PC-9 (cell line): ENCODE results near the gene SULT1E1. TPM values are rescaled to one million over a fixed set of nuclear protein-coding genes. Genes with fewer than 3 reads are reported as not detected.

Experiments used
- BruUV-seq: library from RNA; stranded (reverse); fragments of 400-500 nt; replicated peaks from 2 replicates; lab custom pipeline; 2021; lab: Mats Ljungman, UMichigan
- CTCF ChIA-PET: fragments of 300-600 bp; sonication (Branson Sonifier 250); formaldehyde crosslinking; loops from one replicate; lab custom pipeline; 2022; ENCODE audit warnings: antibody characterized with exemption; lab: Charles Lee
- POLR2A ChIA-PET: fragments of 300-600 bp; sonication (Branson Sonifier 250); formaldehyde crosslinking; loops from one replicate; lab custom pipeline; 2022; ENCODE audit warnings: antibody characterized with exemption; ENCODE audit not compliant: unreplicated experiment; lab: Charles Lee
- DNase-seq, 2 experiments: peaks; one replicate each; pipeline versions ENCODE4 v3.0.0 to v3.0.0-alpha.2; 2015 to 2022; ENCODE audit warnings: mixed read lengths in 1 of 2
- H2AFZ ChIP-seq: fragments of 200-600 bp; sonication (generic); 2 replicates; pipeline ENCODE4 v1.8.1; 2017; ENCODE audit warnings: antibody characterized with exemption
- H3F3A ChIP-seq: fragments of 200-600 bp; sonication (generic); 2 replicates; pipeline ENCODE4 v1.8.1; 2017; ENCODE audit warnings: antibody characterized with exemption, mild to moderate bottlenecking, low read depth; ENCODE audit not compliant: insufficient read depth
- H3K27ac ChIP-seq: fragments of 200-600 bp; sonication (generic); 2 replicates; pipeline ENCODE4 v1.6.1; 2016; ENCODE audit warnings: mixed run types
- H3K27me3 ChIP-seq: fragments of 200-600 bp; sonication (generic); 2 replicates; pipeline ENCODE4 v1.6.1; 2016; ENCODE audit warnings: low read depth, mixed run types; ENCODE audit not compliant: insufficient read depth
- H3K36me3 ChIP-seq: fragments of 200-600 bp; sonication (generic); 2 replicates; pipeline ENCODE4 v1.6.1; 2016; ENCODE audit warnings: low read depth, mixed run types
- H3K4me1 ChIP-seq: fragments of 200-600 bp; sonication (generic); replicated peaks from 2 replicates; pipeline ENCODE4 v1.6.1; 2016; ENCODE audit warnings: mixed run types; ENCODE audit not compliant: insufficient read depth
- H3K4me2 ChIP-seq: fragments of 200-600 bp; sonication (generic); 2 replicates; pipeline ENCODE4 v1.6.1; 2017; ENCODE audit warnings: mixed run types
- H3K4me3 ChIP-seq: fragments of 200-600 bp; sonication (generic); 2 replicates; pipeline ENCODE4 v1.6.1; 2016; ENCODE audit warnings: mixed run types
- H3K79me2 ChIP-seq: fragments of 200-600 bp; sonication (generic); 2 replicates; pipeline ENCODE4 v1.6.1; 2017; ENCODE audit warnings: low read depth, mixed run types
- H3K9me2 ChIP-seq: fragments of 200-600 bp; sonication (generic); 2 replicates; pipeline ENCODE4 v1.8.1; 2017; ENCODE audit warnings: mild to moderate bottlenecking; ENCODE audit not compliant: insufficient read depth
- H3K9me3 ChIP-seq: fragments of 200-600 bp; sonication (generic); 2 replicates; pipeline ENCODE4 v1.8.1; 2016; ENCODE audit warnings: low read depth; ENCODE audit not compliant: insufficient read depth
- H4K20me1 ChIP-seq: fragments of 200-600 bp; sonication (generic); 2 replicates; pipeline ENCODE4 v1.8.1; 2017; ENCODE audit not compliant: insufficient read depth
- CTCF ChIP-seq: fragments of 200-600 bp; sonication (generic); conservative IDR thresholded peaks from 2 replicates; pipeline ENCODE4 v1.6.1; 2017; ENCODE audit warnings: mixed run types, antibody characterized with exemption, mild to moderate bottlenecking, moderate library complexity
- EZH2 ChIP-seq: fragments of 200-600 bp; sonication (generic); IDR thresholded peaks from 2 replicates; pipeline ENCODE4 v1.8.0; 2017; ENCODE audit warnings: antibody characterized with exemption, low read depth
- intact Hi-C: fragments of 100-400 bp; cut with micrococcal nuclease; formaldehyde crosslinking; loops from one replicate; pipeline ENCODE4 v1.10.0; 2022; ENCODE audit not compliant: unreplicated experiment
- total RNA-seq: library from RNA; stranded (reverse); gene quantifications from 2 replicates; pipeline ENCODE4 v1.2.3, GENCODE V29; 2021

SULT1E1 gene
- total RNA-seq, 1 experiment from 2014 or later: not detected

- no peak overlapping the region for H3K4me3 ChIP-seq
- intact Hi-C loops: no loop called here
- H3K4me2 ChIP-seq: no peak overlapping the region
- H3K4me1 ChIP-seq: no peaks in the 10 kb centered on the region
- BruUV-seq: no TSS peak
- ChIA-PET CTCF (no interaction called here), POLR2A (no interaction called here)
- H4K20me1 ChIP-seq: no peaks in the 10 kb centered on the region
- no peaks in the 10 kb centered on the region for H3K9me3 ChIP-seq
- H3K27ac ChIP-seq: no peak overlapping the region
- TF ChIP-seq EZH2 (no peak), CTCF (no peak)
- no peaks in the 10 kb centered on the region for H3K9me2 ChIP-seq
- H3K79me2 ChIP-seq: no peaks in the 10 kb centered on the region
- no peak overlapping the region for H2AFZ ChIP-seq
- DNase-seq: no peak
- H3K27me3 ChIP-seq: no peaks in the 10 kb centered on the region
- H3K36me3 ChIP-seq: no peaks in the 10 kb centered on the region
- H3F3A ChIP-seq: no peaks in the 10 kb centered on the region
Observed at GRCh38 chr4:69878250-69878649, 18.3 kb upstream of the SULT1E1 start.

GRCh38 chr4:69877453-69877852 lies 17.5 kb upstream of the SULT1E1 start:
- no peak overlapping the region for H3K4me3 ChIP-seq
- no peaks in the 10 kb centered on the region for H3K9me3 ChIP-seq
- no peak for DNase-seq
- POLR2A ChIA-PET: no interaction called here
- TF ChIP-seq CTCF: no peak
- H4K20me1 ChIP-seq: no peaks in the 10 kb centered on the region
- no peaks in the 10 kb centered on the region for H3K79me2 ChIP-seq
- CTCF ChIA-PET: no interaction called here
- no TSS peak for BruUV-seq
- intact Hi-C loops: no loop called here
- H3K4me1 ChIP-seq: no peaks in the 10 kb centered on the region
- H3K27me3 ChIP-seq: no peaks in the 10 kb centered on the region
- H3F3A ChIP-seq: no peaks in the 10 kb centered on the region
- no peak overlapping the region for H3K4me2 ChIP-seq
- no peaks in the 10 kb centered on the region for H3K36me3 ChIP-seq
- no peak overlapping the region for H3K27ac ChIP-seq
- H2AFZ ChIP-seq: no peak overlapping the region
- H3K9me2 ChIP-seq: no peaks in the 10 kb centered on the region

GRCh38 chr4:69876071-69876470 lies 16.1 kb upstream of the SULT1E1 start:
- H4K20me1 ChIP-seq: no peaks in the 10 kb centered on the region
- H3K9me2 ChIP-seq: no peaks in the 10 kb centered on the region
- no peaks in the 10 kb centered on the region for H3K79me2 ChIP-seq
- H3K9me3 ChIP-seq: no peaks in the 10 kb centered on the region
- no peak overlapping the region for H2AFZ ChIP-seq
- H3F3A ChIP-seq: no peaks in the 10 kb centered on the region
- no peaks in the 10 kb centered on the region for H3K4me1 ChIP-seq
- DNase-seq: no peak
- POLR2A ChIA-PET: no interaction called here
- no TSS peak for BruUV-seq
- no peaks in the 10 kb centered on the region for H3K36me3 ChIP-seq
- no peak overlapping the region for H3K4me2 ChIP-seq
- CTCF ChIA-PET: no interaction called here
- no peak overlapping the region for H3K4me3 ChIP-seq
- H3K27ac ChIP-seq: no peak overlapping the region
- H3K27me3 ChIP-seq: no peaks in the 10 kb centered on the region
- intact Hi-C loops: no loop called here
- no peak for TF ChIP-seq EZH2
- TF ChIP-seq CTCF: no peak
